Measurements from ENCODE around the gene SKOR1. TPM values are rescaled to one million over a fixed set of nuclear protein-coding genes. Genes with fewer than 3 reads are reported as not detected.

Gene SKOR1
- total RNA-seq, 1 experiment from 2014 or later = 0.13 TPM

- no peak overlapping the region for H3K27ac Mint-ChIP-seq
- no peak overlapping the region for H2AFZ ChIP-seq (ENCODE audit: low read length)
- H3K4me1 Mint-ChIP-seq = peaks cover 55 to 56% of the 10 kb centered on the region in 2 experiments
Measured at GRCh38 chr15:67841513-67841762, 16.1 kb downstream of the SKOR1 start.

More at GRCh38 chr15:67841513-67841762, 16.1 kb downstream of the SKOR1 start:
- no peak overlapping the region for H4K5ac ChIP-seq (ENCODE audit: insufficient read length, low read depth, low read length)
- H2BK120ac ChIP-seq (ENCODE audit: low read depth, low read length, poor library complexity, severe bottlenecking) = no peak overlapping the region
- H3K23me2 ChIP-seq (ENCODE audit: insufficient read length, low read depth, low read length, poor library complexity, severe bottlenecking) = peaks cover 10% of the 10 kb centered on the region
- H3K9me3 ChIP-seq (ENCODE audit: control insufficient read depth, low read depth, low read length) = no peaks in the 10 kb centered on the region
- no CpG with 5 or more reads among the region's 4 CpGs for WGBS (ENCODE audit: extremely low coverage, insufficient read length, low lambda C conversion rate)
- peaks cover 18% of the 10 kb centered on the region; the same call in 1 of the 2 replicates for H3K27me3 ChIP-seq (ENCODE audit: insufficient read depth, low read length)
- no peak overlapping the region for H3K14ac ChIP-seq (ENCODE audit: insufficient read depth, low read length)
- no peak overlapping the region for H3K27ac ChIP-seq (ENCODE audit: insufficient read length, low read depth, low read length)
- H3K56ac ChIP-seq (ENCODE audit: insufficient read length, low read depth, low read length) = no peak overlapping the region
- no peak overlapping the region for H2AK5ac ChIP-seq (ENCODE audit: insufficient read length, low read length)
- no peak overlapping the region for H3K9ac ChIP-seq (ENCODE audit: extremely low read depth, insufficient read length, low read length)
- H2BK20ac ChIP-seq (ENCODE audit: low read depth, low read length, poor library complexity, severe bottlenecking) = no peak overlapping the region
- H4K20me1 ChIP-seq (ENCODE audit: control insufficient read depth, insufficient read depth, insufficient read length) = no peaks in the 10 kb centered on the region
- H3K79me1 ChIP-seq (ENCODE audit: insufficient read depth, low read depth, low read length, poor library complexity, severe bottlenecking) = no peaks in the 10 kb centered on the region
- Mint-ChIP-seq H3K36me3 (ENCODE audit: insufficient read depth in 1 of 3, low read depth in 3 of 3) (no peaks in the 10 kb centered on the region), H3K4me3 (peak overlapping the region; percentile 94 to 96), H3K9me3 (peaks cover 4% of the 10 kb centered on the region in 2 experiments; a peak in 4 of 5 replicates), H3K27me3 (ENCODE audit: low read depth) (peaks cover 47% of the 10 kb centered on the region)
- no peak for DNase-seq
- TF ChIP-seq CTCF (conservative IDR thresholded peaks at IDR 0.05) = no peak
- no peak overlapping the region for H4K91ac ChIP-seq (ENCODE audit: insufficient read length, low read depth, low read length)
- H2BK12ac ChIP-seq (ENCODE audit: insufficient read length, low read depth, low read length) = no peak overlapping the region
- no peak overlapping the region for H4K8ac ChIP-seq (replicated peaks; ENCODE audit: insufficient read length, low read depth, low read length)
- no peak overlapping the region for H2BK5ac ChIP-seq (ENCODE audit: insufficient read length, low read length)
- H3K23ac ChIP-seq (ENCODE audit: insufficient read length, low read depth, low read length) = no peak overlapping the region
- no peaks in the 10 kb centered on the region; the same call in 1 of the 2 replicates for H3K4me1 ChIP-seq (ENCODE audit: insufficient read depth, low read length)
- no peak overlapping the region for H3K18ac ChIP-seq (ENCODE audit: insufficient read length, low read depth, low read length)
- H3T11ph ChIP-seq (ENCODE audit: low read length) = no peak overlapping the region
- H2BK15ac ChIP-seq (ENCODE audit: low read depth, low read length) = no peak overlapping the region
- H3K79me2 ChIP-seq (ENCODE audit: insufficient read depth, low read length) = no peaks in the 10 kb centered on the region
- H3K4ac ChIP-seq (ENCODE audit: low read depth, low read length) = no peak overlapping the region
- H3K4me2 ChIP-seq (ENCODE audit: insufficient read depth, insufficient read length, low read length) = peak overlapping the region; percentile 90
